ENCODE data around the gene ITIH6. TPM values are rescaled to one million over a fixed set of nuclear protein-coding genes. Genes with fewer than 3 reads are reported as not detected.
"Not testable (repeated sequence)": the region's sequence is repeated elsewhere in the genome, so short reads cannot be mapped to it uniquely, and the experiment has no call there.

The ITIH6 gene
- total RNA-seq, 3 donors from 2014 or later (not counting 1 experiment from before 2014, with no cell fraction given), result not detected

DNA sequence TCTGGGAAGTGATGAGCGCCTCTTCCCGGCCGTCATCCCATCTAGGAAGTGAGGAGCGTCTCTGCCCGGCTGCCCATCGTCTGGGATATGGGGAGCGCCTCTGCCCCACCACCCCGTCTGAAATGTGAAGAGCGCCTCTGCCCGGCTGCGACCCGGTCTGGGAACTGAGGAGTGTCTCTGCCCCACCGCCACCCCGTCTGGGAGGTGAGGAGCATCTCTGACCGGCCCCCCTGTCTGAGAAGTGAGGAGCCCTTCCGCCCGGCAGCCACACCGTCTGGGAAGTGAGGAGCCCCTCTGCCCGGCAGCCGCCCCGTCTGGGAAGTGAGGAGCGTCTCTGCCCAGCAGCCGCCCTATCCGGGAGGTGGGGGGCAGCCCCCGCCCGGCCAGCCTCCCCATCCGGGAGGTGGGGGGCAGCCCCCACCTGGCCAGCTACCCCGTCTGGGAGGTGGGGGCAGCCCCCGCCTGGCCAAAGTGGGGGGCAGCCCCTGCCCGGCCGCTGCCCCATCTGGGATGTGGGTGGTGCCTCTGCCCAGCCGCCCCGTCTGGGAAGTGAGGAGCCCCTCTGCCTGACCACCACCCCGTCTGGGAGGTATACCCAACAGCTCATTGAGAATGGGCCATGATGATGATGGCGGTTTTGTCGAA lies 61.6 kb downstream of the ITIH6 start:
- H3K4me1 ChIP-seq (ENCODE audit: control insufficient read depth, insufficient read depth, low read length); H3K27ac ChIP-seq (ENCODE audit: low read length); H3K4me1 Mint-ChIP-seq; DNase-seq; intact Hi-C loops (cut with micrococcal nuclease); H3K4me3 Mint-ChIP-seq; H3K36me3 ChIP-seq (ENCODE audit: control insufficient read depth, insufficient read depth, low read length); H3K9me3 ChIP-seq (ENCODE audit: control insufficient read depth, insufficient read depth, low read length); H3K27me3 ChIP-seq (ENCODE audit: control insufficient read depth, insufficient read depth, low read length); H3K27ac Mint-ChIP-seq; H3K36me3 Mint-ChIP-seq; H3K4me3 ChIP-seq (ENCODE audit: low read length); ATAC-seq; H3K9me3 Mint-ChIP-seq: not testable (repeated sequence)
- 89% methylated on average over 32 of the region's 36 CpGs for WGBS (ENCODE audit: insufficient coverage)
- peaks cover 10 to 13% of the 10 kb centered on the region in 2 donors for H3K27me3 Mint-ChIP-seq (ENCODE audit: low read depth in 2 of 2)

DNA sequence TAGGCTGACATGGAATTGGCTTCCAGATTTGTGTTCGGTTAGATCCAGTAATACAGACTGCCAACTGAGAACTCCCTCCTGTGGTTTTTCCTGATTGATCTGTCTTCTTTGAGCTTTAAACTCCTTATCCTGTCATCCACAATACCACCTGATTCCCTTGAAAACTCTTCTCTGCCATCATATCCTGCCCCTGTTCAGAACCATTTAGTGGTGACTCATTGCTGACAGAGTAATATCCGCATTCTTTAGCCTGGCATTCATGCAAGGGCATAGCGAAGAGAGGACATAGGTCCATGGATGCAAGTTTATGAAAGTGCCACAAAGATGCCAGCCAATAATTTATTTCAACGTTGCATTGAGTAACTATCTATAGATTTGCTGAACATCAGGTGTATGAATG lies 76.6 kb downstream of the ITIH6 start:
- intact Hi-C loops (cut with micrococcal nuclease), result no loop called here
- H3K36me3 Mint-ChIP-seq, result no peaks in the 10 kb centered on the region
- H3K4me3 ChIP-seq (ENCODE audit: low read length), result no peak overlapping the region
- no peak overlapping the region for H3K27ac ChIP-seq (ENCODE audit: low read length)
- H3K27me3 ChIP-seq (ENCODE audit: control insufficient read depth, insufficient read depth, low read length), result no peaks in the 10 kb centered on the region
- no peaks in the 10 kb centered on the region for H3K9me3 ChIP-seq (ENCODE audit: control insufficient read depth, insufficient read depth, low read length)
- H3K27me3 Mint-ChIP-seq (ENCODE audit: low read depth in 2 of 2), result peaks cover 17 to 42% of the 10 kb centered on the region in 2 donors
- H3K36me3 ChIP-seq (ENCODE audit: control insufficient read depth, insufficient read depth, low read length), result no peaks in the 10 kb centered on the region
- ATAC-seq, result no peak
- H3K9me3 Mint-ChIP-seq, result no peaks in the 10 kb centered on the region
- H3K27ac Mint-ChIP-seq, result no peak overlapping the region
- 87% methylated on average over 4 of the region's 4 CpGs for WGBS (ENCODE audit: insufficient coverage)
- DNase-seq, result no peak
- TF ChIP-seq, protein P1, sequence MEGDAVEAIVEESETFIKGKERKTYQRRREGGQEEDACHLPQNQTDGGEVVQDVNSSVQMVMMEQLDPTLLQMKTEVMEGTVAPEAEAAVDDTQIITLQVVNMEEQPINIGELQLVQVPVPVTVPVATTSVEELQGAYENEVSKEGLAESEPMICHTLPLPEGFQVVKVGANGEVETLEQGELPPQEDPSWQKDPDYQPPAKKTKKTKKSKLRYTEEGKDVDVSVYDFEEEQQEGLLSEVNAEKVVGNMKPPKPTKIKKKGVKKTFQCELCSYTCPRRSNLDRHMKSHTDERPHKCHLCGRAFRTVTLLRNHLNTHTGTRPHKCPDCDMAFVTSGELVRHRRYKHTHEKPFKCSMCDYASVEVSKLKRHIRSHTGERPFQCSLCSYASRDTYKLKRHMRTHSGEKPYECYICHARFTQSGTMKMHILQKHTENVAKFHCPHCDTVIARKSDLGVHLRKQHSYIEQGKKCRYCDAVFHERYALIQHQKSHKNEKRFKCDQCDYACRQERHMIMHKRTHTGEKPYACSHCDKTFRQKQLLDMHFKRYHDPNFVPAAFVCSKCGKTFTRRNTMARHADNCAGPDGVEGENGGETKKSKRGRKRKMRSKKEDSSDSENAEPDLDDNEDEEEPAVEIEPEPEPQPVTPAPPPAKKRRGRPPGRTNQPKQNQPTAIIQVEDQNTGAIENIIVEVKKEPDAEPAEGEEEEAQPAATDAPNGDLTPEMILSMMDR (IDR thresholded peaks at IDR 0.05), result no peak
- no peak overlapping the region for H3K4me3 Mint-ChIP-seq
- no peaks in the 10 kb centered on the region for H3K4me1 ChIP-seq (ENCODE audit: control insufficient read depth, insufficient read depth, low read length)
- H3K4me1 Mint-ChIP-seq, result no peaks in the 10 kb centered on the region

DNA sequence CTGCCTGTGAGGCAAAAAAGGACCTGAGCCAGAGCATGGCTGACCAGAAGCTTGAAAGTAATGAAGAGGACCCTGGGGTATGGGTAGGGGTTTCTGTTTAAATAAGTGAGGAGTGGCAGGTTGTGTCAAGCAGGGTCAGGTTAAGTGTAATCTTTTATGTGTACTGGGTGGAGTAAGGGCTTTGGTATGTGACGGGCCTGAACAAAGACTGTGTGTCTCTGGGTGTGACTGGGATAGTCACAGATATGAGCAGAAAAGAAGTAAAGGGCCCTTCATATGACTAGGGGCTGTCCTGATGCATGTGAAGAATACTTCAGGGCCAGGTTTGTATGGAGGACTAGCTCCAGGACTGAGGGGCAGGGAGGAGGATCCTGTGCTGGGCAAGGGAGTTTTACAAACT lies 82.4 kb downstream of the ITIH6 start:
- H3K9me3 ChIP-seq (ENCODE audit: control insufficient read depth, insufficient read depth, low read length), result no peaks in the 10 kb centered on the region
- no peak for ATAC-seq
- no peaks in the 10 kb centered on the region for H3K36me3 Mint-ChIP-seq
- no peaks in the 10 kb centered on the region for H3K9me3 Mint-ChIP-seq
- no peak overlapping the region for H3K4me3 Mint-ChIP-seq
- WGBS (ENCODE audit: insufficient coverage), result 100% methylated on average over 1 of the region's 1 CpG
- H3K27me3 Mint-ChIP-seq (ENCODE audit: low read depth in 2 of 2), result peaks cover 7 to 9% of the 10 kb centered on the region in 2 donors
- H3K27ac ChIP-seq (ENCODE audit: low read length), result no peak overlapping the region
- H3K4me1 ChIP-seq (ENCODE audit: control insufficient read depth, insufficient read depth, low read length), result no peaks in the 10 kb centered on the region
- H3K4me3 ChIP-seq (ENCODE audit: low read length), result no peak overlapping the region
- no peaks in the 10 kb centered on the region for H3K36me3 ChIP-seq (ENCODE audit: control insufficient read depth, insufficient read depth, low read length)
- H3K27me3 ChIP-seq (ENCODE audit: control insufficient read depth, insufficient read depth, low read length), result no peaks in the 10 kb centered on the region
- TF ChIP-seq, protein P1 (IDR thresholded peaks at IDR 0.05), result no peak
- intact Hi-C loops (cut with micrococcal nuclease), result no loop called here
- no peak for DNase-seq
- no peaks in the 10 kb centered on the region for H3K4me1 Mint-ChIP-seq
- H3K27ac Mint-ChIP-seq, result no peak overlapping the region

DNA sequence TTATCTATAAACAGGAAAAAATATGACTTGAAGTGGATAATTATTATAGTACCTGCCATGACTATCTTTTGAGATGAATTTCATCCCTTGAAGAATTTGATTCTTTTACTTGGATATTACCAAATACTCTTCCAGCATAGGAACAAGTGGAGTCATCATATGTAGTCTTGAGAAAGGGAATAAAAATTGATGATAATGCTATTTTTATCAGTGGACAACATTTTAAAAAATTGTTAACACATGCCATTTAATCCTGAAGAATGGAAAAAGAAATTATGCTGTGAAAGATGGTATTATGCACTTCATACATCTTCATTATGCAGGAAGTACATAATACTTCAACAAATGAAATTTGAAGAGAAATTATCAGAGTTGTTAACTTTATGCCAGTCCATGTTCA lies 83.6 kb downstream of the ITIH6 start:
- Histone ChIP-seq H3K27ac (ENCODE audit: low read length) (no peak overlapping the region), H3K27me3 (ENCODE audit: control insufficient read depth, insufficient read depth, low read length) (no peaks in the 10 kb centered on the region), H3K36me3 (ENCODE audit: control insufficient read depth, insufficient read depth, low read length) (no peaks in the 10 kb centered on the region), H3K4me3 (ENCODE audit: low read length) (no peak overlapping the region), H3K9me3 (ENCODE audit: control insufficient read depth, insufficient read depth, low read length) (no peaks in the 10 kb centered on the region), H3K4me1 (ENCODE audit: control insufficient read depth, insufficient read depth, low read length) (no peaks in the 10 kb centered on the region)
- no peaks in the 10 kb centered on the region for H3K4me1 Mint-ChIP-seq
- H3K4me3 Mint-ChIP-seq, result no peak overlapping the region
- H3K36me3 Mint-ChIP-seq, result no peaks in the 10 kb centered on the region
- H3K27ac Mint-ChIP-seq, result no peak overlapping the region
- TF ChIP-seq, protein P1 (IDR thresholded peaks at IDR 0.05), result no peak
- DNase-seq (no peak), ATAC-seq (no peak)
- intact Hi-C loops (cut with micrococcal nuclease), result no loop called here
- peaks cover 11 to 12% of the 10 kb centered on the region in 2 donors for H3K27me3 Mint-ChIP-seq (ENCODE audit: low read depth in 2 of 2)
- H3K9me3 Mint-ChIP-seq, result no peaks in the 10 kb centered on the region

Data from natural killer cell (primary cell).